ENCODE measurements around the gene CISD3. TPM values are rescaled to one million over a fixed set of nuclear protein-coding genes. Genes with fewer than 3 reads are reported as not detected.
A peak's percentile ranks its signal among the peaks of the same experiment; 100 is the strongest.

The CISD3 gene
- total RNA-seq, 1 donor from 2014 or later, result 75.9 TPM

GRCh38 chr17:38702166-38702915, 27.8 kb upstream of the CISD3 start:
- DNase-seq, result peak; percentile 92
- H3K36me3 ChIP-seq, result no peaks in the 10 kb centered on the region
- no peaks in the 10 kb centered on the region for H3K9me3 ChIP-seq (replicated peaks)
- H3K27me3 ChIP-seq (ENCODE audit: low read depth), result no peaks in the 10 kb centered on the region
- H3K4me1 ChIP-seq, result peaks cover 54% of the 10 kb centered on the region
- intact Hi-C loops (cut with micrococcal nuclease), result no loop called here
- H3K27ac ChIP-seq (replicated peaks), result peak overlapping the region; percentile 99
- no peak for TF ChIP-seq CTCF (IDR thresholded peaks at IDR 0.05; ENCODE audit: borderline replicate concordance)
- peak overlapping the region; percentile 96 for H3K4me3 ChIP-seq

DNA sequence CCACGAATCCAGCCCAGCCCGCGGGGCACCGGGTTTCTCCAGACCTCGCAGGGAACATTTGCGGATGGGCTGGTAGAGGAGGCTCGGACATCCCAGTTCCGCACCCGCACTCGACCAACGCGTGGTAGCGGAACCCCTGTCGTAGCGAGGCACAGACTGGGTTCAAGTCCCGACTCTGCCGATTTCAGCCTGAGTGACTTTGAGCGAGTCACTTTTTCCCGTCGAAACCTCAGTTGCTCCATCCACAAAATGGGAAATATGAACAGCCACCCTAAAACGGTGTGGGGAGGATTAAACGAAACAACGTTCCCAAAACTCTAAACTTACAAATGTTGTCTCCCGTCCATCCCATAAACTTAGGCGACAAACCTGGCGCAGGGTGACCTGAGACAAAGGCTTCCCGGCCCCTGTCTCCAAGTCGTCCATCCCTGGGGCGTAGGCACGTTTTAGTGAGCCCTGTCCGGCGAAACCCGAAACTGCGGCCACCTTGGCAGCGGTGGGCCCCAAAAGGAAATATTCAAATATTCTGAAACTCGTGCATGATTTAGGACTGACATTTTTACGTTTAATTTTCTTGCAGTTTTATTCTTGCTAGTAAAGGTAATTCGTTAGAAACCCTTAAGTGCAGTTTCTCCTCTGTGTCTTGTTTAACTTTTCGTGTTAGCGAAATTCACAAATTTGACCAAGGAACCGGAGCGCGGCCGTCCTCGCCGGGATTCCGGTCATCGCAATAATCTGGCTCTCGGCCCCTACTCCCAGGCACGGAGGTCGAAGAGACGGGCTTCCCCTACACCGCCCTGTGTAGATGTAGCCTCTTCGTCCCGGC, 27.0 kb upstream of the CISD3 start:
- H3K36me3 ChIP-seq, result peaks cover 7% of the 10 kb centered on the region
- H3K9me3 ChIP-seq (replicated peaks), result no peaks in the 10 kb centered on the region
- no peak for TF ChIP-seq CTCF (IDR thresholded peaks at IDR 0.05; ENCODE audit: borderline replicate concordance)
- intact Hi-C loops (cut with micrococcal nuclease), result no loop called here
- H3K27ac ChIP-seq (replicated peaks), result peak overlapping the region; percentile 99
- peaks cover 61% of the 10 kb centered on the region for H3K4me1 ChIP-seq
- no peaks in the 10 kb centered on the region for H3K27me3 ChIP-seq (ENCODE audit: low read depth)
- H3K4me3 ChIP-seq, result peak overlapping the region; percentile 96
- no peak for DNase-seq

- peaks cover 14% of the 10 kb centered on the region for H3K36me3 ChIP-seq
- peak overlapping the region; percentile 99 for H3K27ac ChIP-seq (replicated peaks)
- H3K27me3 ChIP-seq (ENCODE audit: low read depth), result no peaks in the 10 kb centered on the region
- DNase-seq, result peak; percentile 84
- no peaks in the 10 kb centered on the region for H3K9me3 ChIP-seq (replicated peaks)
- no peak for TF ChIP-seq CTCF (IDR thresholded peaks at IDR 0.05; ENCODE audit: borderline replicate concordance)
- H3K4me1 ChIP-seq, result peaks cover 69% of the 10 kb centered on the region
- intact Hi-C loops (cut with micrococcal nuclease), result no loop called here
- peak overlapping the region; percentile 96 for H3K4me3 ChIP-seq
Observed at GRCh38 chr17:38703742-38704605, 26.2 kb upstream of the CISD3 start.

GRCh38 chr17:38704606-38705522, 25.3 kb upstream of the CISD3 start, which contains the start of gene MLLT6:
MLLT6 (plus strand) TSS chr17:38705273; CDS start chr17:38705633, 360 bp downstream.
- peaks cover 77% of the 10 kb centered on the region for H3K4me1 ChIP-seq

More at GRCh38 chr17:38704606-38705522, 25.3 kb upstream of the CISD3 start, which contains the start of gene MLLT6:
- Histone ChIP-seq H3K27me3 (ENCODE audit: low read depth) (no peaks in the 10 kb centered on the region), H3K9me3 (replicated peaks) (no peaks in the 10 kb centered on the region), H3K4me3 (peak within 1 kb of the TSS; percentile 96), H3K27ac (replicated peaks) (peak within 1 kb of the TSS; percentile 99), H3K36me3 (peaks cover 22% of the 10 kb centered on the region)
- TF ChIP-seq CTCF (IDR thresholded peaks at IDR 0.05; ENCODE audit: borderline replicate concordance), result no peak
- intact Hi-C loops (cut with micrococcal nuclease), result no loop called here
- DNase-seq, result peak; percentile 82
